ENCODE results near the gene RAI1. TPM values are rescaled to one million over a fixed set of nuclear protein-coding genes. Genes with fewer than 3 reads are reported as not detected.

RAI1 gene
- total RNA-seq, 1 donor from 2014 or later: 39.1 TPM

DNA sequence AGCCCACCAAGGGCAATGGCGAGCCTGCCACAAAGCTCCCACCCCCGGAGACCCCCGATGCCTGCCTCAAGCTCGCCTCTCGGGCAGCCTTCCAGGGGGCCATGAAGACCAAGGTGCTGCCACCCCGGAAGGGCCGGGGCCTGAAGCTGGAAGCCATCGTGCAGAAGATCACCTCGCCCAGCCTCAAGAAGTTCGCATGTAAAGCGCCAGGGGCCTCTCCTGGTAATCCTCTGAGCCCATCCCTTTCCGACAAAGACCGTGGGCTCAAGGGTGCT, 115.5 kb downstream of the RAI1 start:
- peaks cover 88% of the 10 kb centered on the region for H4K20me1 ChIP-seq (ENCODE audit: insufficient read depth, low read length)
- no peaks in the 10 kb centered on the region for H3K9me3 Mint-ChIP-seq (ENCODE audit: unreplicated experiment)

GRCh38 chr17:17797119-17797809, 116.0 kb downstream of the RAI1 start:
- Histone ChIP-seq H3K4me2 (ENCODE audit: low read length) (no peak overlapping the region), H3K9ac (ENCODE audit: low read length) (no peak overlapping the region), H3K27me3 (ENCODE audit: insufficient read depth, low read length) (no peaks in the 10 kb centered on the region), H3K36me3 (ENCODE audit: insufficient read depth, low read length) (no peaks in the 10 kb centered on the region), H3K79me2 (ENCODE audit: insufficient read depth, low read length) (no peaks in the 10 kb centered on the region), H2AFZ (ENCODE audit: low read depth, low read length) (no peak overlapping the region), H3K9me3 (ENCODE audit: insufficient read depth, low read depth, low read length) (no peaks in the 10 kb centered on the region), H3K4me1 (ENCODE audit: insufficient read depth, low read length) (peaks cover 10% of the 10 kb centered on the region), H3K27ac (ENCODE audit: low read depth, low read length) (no peak overlapping the region), H3K4me3 (ENCODE audit: insufficient read depth, low read depth, low read length) (no peak overlapping the region), H4K20me1 (ENCODE audit: insufficient read depth, low read length) (peaks cover 88% of the 10 kb centered on the region)
- TF ChIP-seq EZH2 (IDR thresholded peaks at IDR 0.05; ENCODE audit: insufficient read depth, low read length) (no peak), CTCF (IDR thresholded peaks at IDR 0.05; ENCODE audit: insufficient read depth, low read depth, low read length) (no peak)
- Mint-ChIP-seq H3K4me3 (ENCODE audit: unreplicated experiment) (no peak overlapping the region), H3K27me3 (ENCODE audit: low read depth, unreplicated experiment) (no peaks in the 10 kb centered on the region), H3K36me3 (ENCODE audit: low read depth, unreplicated experiment) (peaks cover 11% of the 10 kb centered on the region), H3K4me1 (ENCODE audit: low read depth, unreplicated experiment) (peaks cover 8% of the 10 kb centered on the region), H3K27ac (ENCODE audit: unreplicated experiment) (no peak overlapping the region), H3K9me3 (ENCODE audit: unreplicated experiment) (no peaks in the 10 kb centered on the region)
- DNase-seq (ENCODE audit: low read depth) (no peak), FAIRE-seq (no peak)

More for the DNA sequence above, 115.5 kb downstream of the RAI1 start:
- FAIRE-seq: no peak
- H3K9ac ChIP-seq (ENCODE audit: low read length): no peak overlapping the region
- H3K36me3 Mint-ChIP-seq (ENCODE audit: low read depth, unreplicated experiment): peaks cover 11% of the 10 kb centered on the region
- no peak overlapping the region for H3K4me3 Mint-ChIP-seq (ENCODE audit: unreplicated experiment)
- DNase-seq (ENCODE audit: low read depth): no peak
- H3K4me1 Mint-ChIP-seq (ENCODE audit: low read depth, unreplicated experiment): peaks cover 12% of the 10 kb centered on the region
- H3K27ac ChIP-seq (ENCODE audit: low read depth, low read length): no peak overlapping the region
- H2AFZ ChIP-seq (ENCODE audit: low read depth, low read length): no peak overlapping the region
- H3K27me3 ChIP-seq (ENCODE audit: insufficient read depth, low read length): no peaks in the 10 kb centered on the region
- TF ChIP-seq CTCF (IDR thresholded peaks at IDR 0.05; ENCODE audit: insufficient read depth, low read depth, low read length): no peak
- no peak for TF ChIP-seq EZH2 (IDR thresholded peaks at IDR 0.05; ENCODE audit: insufficient read depth, low read length)
- no peak overlapping the region for H3K27ac Mint-ChIP-seq (ENCODE audit: unreplicated experiment)
- H3K4me1 ChIP-seq (ENCODE audit: insufficient read depth, low read length): peaks cover 14% of the 10 kb centered on the region
- no peaks in the 10 kb centered on the region for H3K9me3 ChIP-seq (ENCODE audit: insufficient read depth, low read depth, low read length)
- peaks cover 5% of the 10 kb centered on the region for H3K79me2 ChIP-seq (ENCODE audit: insufficient read depth, low read length)
- no peak overlapping the region for H3K4me2 ChIP-seq (ENCODE audit: low read length)
- H3K4me3 ChIP-seq (ENCODE audit: insufficient read depth, low read depth, low read length): no peak overlapping the region
- no peaks in the 10 kb centered on the region for H3K36me3 ChIP-seq (ENCODE audit: insufficient read depth, low read length)
- H3K27me3 Mint-ChIP-seq (ENCODE audit: low read depth, unreplicated experiment): no peaks in the 10 kb centered on the region

GRCh38 chr17:17798010-17798556, 116.8 kb downstream of the RAI1 start:
- FAIRE-seq: no peak
- Histone ChIP-seq H3K79me2 (ENCODE audit: insufficient read depth, low read length) (no peaks in the 10 kb centered on the region), H3K4me1 (ENCODE audit: insufficient read depth, low read length) (peaks cover 4% of the 10 kb centered on the region), H3K36me3 (ENCODE audit: insufficient read depth, low read length) (no peaks in the 10 kb centered on the region), H2AFZ (ENCODE audit: low read depth, low read length) (no peak overlapping the region), H3K27me3 (ENCODE audit: insufficient read depth, low read length) (no peaks in the 10 kb centered on the region), H3K27ac (ENCODE audit: low read depth, low read length) (no peak overlapping the region), H3K4me2 (ENCODE audit: low read length) (no peak overlapping the region), H3K9me3 (ENCODE audit: insufficient read depth, low read depth, low read length) (no peaks in the 10 kb centered on the region), H4K20me1 (ENCODE audit: insufficient read depth, low read length) (peaks cover 83% of the 10 kb centered on the region), H3K4me3 (ENCODE audit: insufficient read depth, low read depth, low read length) (no peak overlapping the region), H3K9ac (ENCODE audit: low read length) (no peak overlapping the region)
- Mint-ChIP-seq H3K27ac (ENCODE audit: unreplicated experiment) (no peak overlapping the region), H3K36me3 (ENCODE audit: low read depth, unreplicated experiment) (peaks cover 11% of the 10 kb centered on the region), H3K4me3 (ENCODE audit: unreplicated experiment) (no peak overlapping the region), H3K27me3 (ENCODE audit: low read depth, unreplicated experiment) (no peaks in the 10 kb centered on the region), H3K9me3 (ENCODE audit: unreplicated experiment) (no peaks in the 10 kb centered on the region), H3K4me1 (ENCODE audit: low read depth, unreplicated experiment) (peaks cover 8% of the 10 kb centered on the region)
- no peak for TF ChIP-seq CTCF (IDR thresholded peaks at IDR 0.05; ENCODE audit: insufficient read depth, low read depth, low read length)
- TF ChIP-seq EZH2 (IDR thresholded peaks at IDR 0.05; ENCODE audit: insufficient read depth, low read length): no peak
- DNase-seq (ENCODE audit: low read depth): no peak
